ENCODE measurements around the gene CAND2. TPM values are rescaled to one million over a fixed set of nuclear protein-coding genes. Genes with fewer than 3 reads are reported as not detected.
"Not testable (repeated sequence)": the region's sequence is repeated elsewhere in the genome, so short reads cannot be mapped to it uniquely, and the experiment has no call there.

CAND2 gene
- total RNA-seq, 2 experiments from 2014 or later, result 2.1 to 2.2 TPM

DNA sequence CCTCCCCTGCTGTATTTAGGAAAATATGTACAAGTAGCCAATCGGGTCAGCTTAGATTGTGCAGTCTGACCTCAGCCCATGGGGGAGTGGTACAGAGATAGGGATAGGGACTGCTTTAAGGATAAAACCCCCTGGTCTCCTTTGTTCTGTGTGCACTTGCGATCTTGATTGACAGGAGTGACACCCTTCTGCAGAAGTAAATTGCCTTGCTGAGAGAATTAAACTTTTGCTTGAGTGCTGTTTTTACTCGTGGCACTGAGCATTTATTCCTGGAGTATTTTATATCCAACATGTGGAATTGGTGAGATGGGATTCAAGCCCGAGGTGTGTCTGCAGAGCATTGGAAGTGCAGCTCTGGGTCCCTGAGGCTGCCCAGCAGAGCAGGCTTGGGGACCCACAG lies 68.8 kb downstream of the CAND2 start:
- intact Hi-C loops (cut with DNase I, micrococcal nuclease), result no loop called here
- Mint-ChIP-seq H3K4me3 (no peak overlapping the region), H3K9me3 (ENCODE audit: low read depth) (peaks cover 4% of the 10 kb centered on the region), H3K27ac (no peak overlapping the region), H3K36me3 (ENCODE audit: low read depth) (no peaks in the 10 kb centered on the region), H3K4me1 (peaks cover 9% of the 10 kb centered on the region), H3K27me3 (peaks cover 8% of the 10 kb centered on the region)
- ChIA-PET CTCF (interaction anchor here (1.0 kb wide), 1 partner anchor 37 kb away, joined by 3 read pairs; no protein-coding TSS in a partner anchor), POLR2A (no interaction called here)
- ATAC-seq, result no peak
- DNase-seq, result no peak

DNA sequence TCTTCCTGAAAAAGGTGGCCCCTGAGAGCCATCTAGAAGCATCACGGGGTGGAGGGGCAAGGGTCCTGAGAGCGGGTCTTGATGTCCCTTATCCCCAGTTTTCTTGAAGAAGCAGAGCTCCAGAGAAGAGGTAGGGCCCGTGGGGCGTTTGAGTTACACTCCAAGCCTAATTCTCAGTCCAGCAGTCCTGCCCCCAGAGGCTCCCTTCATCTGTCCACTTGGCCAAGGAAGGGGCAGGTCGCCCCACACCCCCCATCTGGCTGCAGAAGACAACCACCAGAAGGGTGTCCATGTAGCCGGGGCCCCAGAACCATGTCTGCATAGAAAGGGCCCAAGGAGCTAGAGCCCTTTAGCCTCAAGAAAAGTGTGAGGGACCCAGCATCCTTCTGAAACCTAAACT lies 70.4 kb downstream of the CAND2 start:
- ATAC-seq, result no peak
- Mint-ChIP-seq H3K4me3 (no peak overlapping the region), H3K9me3 (ENCODE audit: low read depth) (peaks cover 4% of the 10 kb centered on the region), H3K27ac (no peak overlapping the region), H3K4me1 (peaks cover 9% of the 10 kb centered on the region), H3K27me3 (peaks cover 8% of the 10 kb centered on the region), H3K36me3 (ENCODE audit: low read depth) (no peaks in the 10 kb centered on the region)
- intact Hi-C loops (cut with DNase I, micrococcal nuclease), result no loop called here
- DNase-seq, result no peak
- POLR2A ChIA-PET, result no interaction called here
- CTCF ChIA-PET, result interaction anchor here (0.6 to 1.5 kb wide), 2 partner anchors 11 to 25 kb away, joined by 3 read pairs; no protein-coding TSS in a partner anchor

DNA sequence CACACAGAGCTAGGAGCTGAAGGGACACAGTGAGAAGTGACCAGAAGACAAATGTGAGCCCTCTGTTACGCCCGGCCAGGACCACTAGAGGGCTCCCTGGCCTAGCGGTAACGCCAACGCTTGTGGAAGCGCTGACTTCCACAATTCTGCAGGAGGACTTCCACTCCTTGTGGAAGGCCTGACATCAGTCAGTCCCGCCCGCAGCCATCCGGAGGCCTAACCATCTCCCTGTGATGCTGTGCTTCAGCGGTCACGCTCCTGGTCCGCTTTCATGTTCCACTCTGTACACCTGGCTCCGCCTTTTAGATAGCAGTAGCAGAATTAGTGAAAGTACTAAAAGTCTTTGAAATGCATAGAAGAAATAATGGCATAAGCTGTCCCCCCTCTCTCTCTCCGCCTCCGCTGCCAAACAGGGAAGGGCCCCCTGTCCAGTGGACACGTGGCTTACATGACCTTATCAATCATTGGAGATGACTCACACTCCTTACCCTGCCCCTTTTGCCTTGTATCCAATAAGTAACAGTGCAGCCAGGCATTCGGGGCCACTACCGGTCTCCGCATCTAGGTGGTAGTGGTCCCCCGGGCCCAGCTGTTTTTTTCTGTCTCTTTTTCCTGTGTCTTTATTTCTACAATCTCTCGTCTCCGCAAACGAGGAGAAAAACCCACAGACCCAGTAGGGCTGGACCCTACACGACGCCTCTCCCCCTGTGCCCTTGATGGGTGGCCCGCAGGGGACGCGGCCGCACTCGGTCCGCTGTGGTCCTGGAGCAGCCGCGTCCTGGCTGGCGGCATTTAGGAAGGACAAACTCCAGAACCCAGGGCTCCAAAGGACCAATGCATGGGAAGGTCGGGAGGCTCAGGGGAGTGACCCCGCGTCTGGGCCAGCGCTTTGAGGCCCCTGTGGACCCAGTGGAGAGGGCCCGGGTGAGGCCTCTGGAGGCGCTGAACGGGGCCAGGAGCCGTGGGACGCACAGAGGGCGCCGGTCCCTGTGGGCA lies 71.9 kb downstream of the CAND2 start:
- ChIA-PET POLR2A (interaction anchor here (0.6 kb wide), 1 partner anchor 56 kb away, joined by 3 read pairs; no protein-coding TSS in a partner anchor), CTCF (interaction anchor here (0.8 to 1.8 kb wide), 11 partner anchors 9 to 733 kb away, joined by 3 to 9 read pairs (median 4); partner anchors contain the start of gene RPL32)
- peaks cover 4% of the 10 kb centered on the region for H3K9me3 Mint-ChIP-seq (ENCODE audit: low read depth)
- ATAC-seq (peak; percentile 88), DNase-seq (peak; percentile 79)
- H3K36me3 Mint-ChIP-seq (ENCODE audit: low read depth), result no peaks in the 10 kb centered on the region
- H3K27me3 Mint-ChIP-seq, result peaks cover 8% of the 10 kb centered on the region
- H3K4me3 Mint-ChIP-seq, result peak overlapping the region; percentile 72
- intact Hi-C loops (cut with DNase I, micrococcal nuclease), result loop anchor here (1.0 to 2.0 kb wide), 6 partner anchors 24 to 126 kb away; partner anchors contain the start of gene RPL32 (in 1 of the 2)
- peaks cover 9% of the 10 kb centered on the region for H3K4me1 Mint-ChIP-seq
- peak overlapping the region; percentile 71 for H3K27ac Mint-ChIP-seq

DNA sequence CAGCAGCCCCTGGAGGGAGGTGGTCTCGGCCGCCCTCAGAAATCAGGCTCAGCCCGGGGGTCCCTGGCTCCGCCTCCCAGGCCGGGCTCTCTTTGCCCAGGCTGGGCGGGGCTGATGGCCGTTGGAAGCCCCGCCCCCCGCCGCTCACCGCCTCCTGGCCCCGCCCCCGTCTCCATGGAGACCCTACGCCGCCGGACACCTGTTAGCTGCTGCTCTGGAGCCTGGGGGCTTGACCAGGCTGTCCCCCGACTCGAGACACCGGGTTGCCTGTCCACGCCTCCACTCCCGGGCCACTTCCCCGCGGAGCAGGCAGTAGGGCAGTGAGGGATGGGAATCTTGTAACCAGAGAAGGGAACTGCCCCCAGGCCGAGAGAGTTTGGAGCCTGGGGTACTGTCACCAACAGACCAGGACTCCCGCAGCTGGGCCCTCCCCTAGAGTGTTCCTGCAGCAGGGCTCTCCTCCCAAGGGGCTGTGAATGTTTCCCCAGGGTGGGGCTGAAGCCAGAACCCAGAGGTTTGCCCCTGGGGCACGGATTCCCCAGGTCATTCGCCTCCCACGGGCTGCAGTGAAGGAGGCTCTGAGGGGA lies 72.6 kb downstream of the CAND2 start:
- H3K4me1 Mint-ChIP-seq, result peaks cover 9% of the 10 kb centered on the region
- no peaks in the 10 kb centered on the region for H3K36me3 Mint-ChIP-seq (ENCODE audit: low read depth)
- ATAC-seq (peak; percentile 50), DNase-seq (peak; percentile 68)
- H3K27me3 Mint-ChIP-seq, result peaks cover 8% of the 10 kb centered on the region
- CTCF ChIA-PET, result interaction anchor here (0.7 to 1.8 kb wide), 3 partner anchors 9 to 22 kb away, joined by 3 to 9 read pairs (median 5); no protein-coding TSS in a partner anchor
- H3K4me3 Mint-ChIP-seq, result no peak overlapping the region
- peaks cover 4% of the 10 kb centered on the region for H3K9me3 Mint-ChIP-seq (ENCODE audit: low read depth)
- POLR2A ChIA-PET, result no interaction called here
- intact Hi-C loops (cut with DNase I, micrococcal nuclease), result loop anchor here in 1 of 2 experiments (2.0 kb wide), 1 partner anchor 126 kb away; no protein-coding TSS in a partner anchor
- no peak overlapping the region for H3K27ac Mint-ChIP-seq

DNA sequence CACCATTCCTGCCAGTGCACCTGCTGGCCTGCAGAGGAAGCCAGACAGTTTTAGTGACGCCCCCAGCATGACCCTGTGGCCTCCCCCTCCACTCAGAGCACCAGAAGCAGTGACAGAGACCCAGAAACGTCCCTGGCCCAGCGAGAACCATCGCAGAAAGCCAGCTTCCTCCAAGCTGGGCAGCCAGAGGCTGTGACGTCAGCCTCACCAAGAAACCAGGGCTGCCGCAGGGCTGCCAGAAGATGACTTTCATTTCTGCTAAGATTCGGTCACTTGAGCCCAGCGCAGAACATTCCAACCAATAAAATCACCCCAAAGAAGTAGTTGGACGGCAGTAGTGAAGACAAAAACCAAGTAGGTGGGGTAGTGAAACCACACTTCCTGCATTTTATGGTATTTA lies 74.5 kb downstream of the CAND2 start:
- no peak overlapping the region for H3K27ac Mint-ChIP-seq
- peaks cover 17% of the 10 kb centered on the region for H3K27me3 Mint-ChIP-seq
- intact Hi-C loops (cut with DNase I, micrococcal nuclease), result no loop called here
- POLR2A ChIA-PET, result no interaction called here
- ATAC-seq, result no peak
- H3K4me1 Mint-ChIP-seq, result peaks cover 9% of the 10 kb centered on the region
- no peaks in the 10 kb centered on the region for H3K9me3 Mint-ChIP-seq (ENCODE audit: low read depth)
- H3K4me3 Mint-ChIP-seq, result no peak overlapping the region
- H3K36me3 Mint-ChIP-seq (ENCODE audit: low read depth), result no peaks in the 10 kb centered on the region
- CTCF ChIA-PET, result interaction anchor here (0.7 to 1.3 kb wide), 3 partner anchors 29 to 63 kb away, joined by 3 to 5 read pairs (median 3); partner anchors contain the start of gene RPL32
- no peak for DNase-seq

DNA sequence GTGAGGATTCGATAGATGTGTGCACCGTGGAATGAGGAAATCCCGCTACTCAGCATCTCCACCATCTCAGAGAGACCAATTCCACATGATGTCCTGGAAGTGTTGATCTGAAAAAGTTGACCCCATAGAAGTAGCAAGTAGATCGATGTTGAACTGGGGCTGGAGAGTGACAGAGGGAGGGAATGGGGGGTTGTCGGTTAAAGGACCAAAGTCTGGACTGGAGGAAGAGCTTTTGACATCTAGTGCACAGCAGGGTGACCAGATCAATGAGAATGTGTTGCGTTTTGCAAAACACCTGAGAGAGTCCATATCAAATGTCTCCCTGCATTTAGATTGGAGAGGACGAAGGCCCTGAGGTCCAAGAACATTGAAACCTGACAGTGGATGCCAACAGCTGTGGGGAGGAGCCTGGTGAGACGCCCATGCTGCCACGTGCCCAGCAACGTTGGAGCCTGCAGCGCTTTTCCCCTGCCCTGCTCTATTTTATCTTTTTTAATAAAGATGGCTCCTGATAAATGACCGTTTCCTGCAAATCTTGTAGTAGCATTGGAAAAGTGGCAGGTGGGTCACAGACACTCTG lies 75.0 kb downstream of the CAND2 start:
- no peak overlapping the region for H3K4me3 Mint-ChIP-seq
- no peaks in the 10 kb centered on the region for H3K36me3 Mint-ChIP-seq (ENCODE audit: low read depth)
- DNase-seq (no peak), ATAC-seq (no peak)
- peaks cover 17% of the 10 kb centered on the region for H3K27me3 Mint-ChIP-seq
- no peak overlapping the region for H3K27ac Mint-ChIP-seq
- H3K9me3 Mint-ChIP-seq (ENCODE audit: low read depth), result no peaks in the 10 kb centered on the region
- ChIA-PET POLR2A (no interaction called here), CTCF (no interaction called here)
- intact Hi-C loops (cut with DNase I, micrococcal nuclease), result no loop called here
- peaks cover 9% of the 10 kb centered on the region for H3K4me1 Mint-ChIP-seq

DNA sequence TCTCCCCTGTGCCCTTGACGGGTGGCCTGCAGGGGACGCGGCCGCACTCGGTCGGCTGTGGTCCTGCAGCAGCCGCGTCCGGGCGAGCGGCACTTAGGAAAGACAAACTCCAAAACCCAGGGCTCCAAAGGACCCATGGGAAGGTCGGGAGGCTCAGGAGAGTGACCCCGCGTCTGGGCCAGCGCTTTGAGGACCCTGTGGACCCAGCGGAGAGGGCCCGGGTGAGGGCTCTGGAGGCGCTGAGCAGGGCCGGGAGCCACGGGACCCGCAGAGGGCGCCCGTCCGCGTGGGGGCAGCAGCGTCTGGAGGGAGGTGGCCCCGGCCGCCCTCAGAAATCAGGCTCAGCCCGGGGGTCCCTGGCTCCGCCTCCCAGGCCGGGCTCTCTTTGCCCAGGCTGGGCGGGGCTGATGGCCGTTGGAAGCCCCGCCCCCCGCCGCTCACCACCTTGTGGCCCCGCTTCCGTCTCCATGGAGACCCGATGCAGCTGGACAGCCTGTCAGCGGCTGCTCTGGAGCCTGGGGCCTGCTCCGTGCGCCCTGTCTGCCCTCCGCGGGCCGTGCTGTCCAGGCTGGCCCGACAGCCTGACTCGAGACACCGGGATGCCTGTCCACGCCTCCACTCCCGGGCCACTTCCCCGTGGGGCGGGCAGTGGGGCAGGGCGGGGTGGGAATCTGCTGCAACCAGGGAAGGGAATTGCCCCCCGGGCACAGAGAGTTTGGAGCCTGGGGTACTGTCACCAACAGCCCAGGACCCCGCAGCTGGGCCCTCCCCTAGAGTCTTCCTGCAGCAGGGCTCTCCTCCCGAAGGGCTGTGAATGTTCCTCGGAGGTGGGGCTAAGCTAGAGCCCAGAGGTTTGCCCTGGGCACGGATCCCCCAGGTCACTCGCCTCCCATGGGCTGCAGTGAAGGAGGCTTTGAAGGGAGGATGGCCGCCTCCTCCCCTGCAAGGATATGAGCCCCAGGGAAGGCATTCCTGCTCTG lies 79.7 kb downstream of the CAND2 start:
- DNase-seq (peak; percentile 41), ATAC-seq (peak; percentile 68)
- H3K36me3 Mint-ChIP-seq (ENCODE audit: low read depth), result no peaks in the 10 kb centered on the region
- H3K9me3 Mint-ChIP-seq (ENCODE audit: low read depth), result no peaks in the 10 kb centered on the region
- CTCF ChIA-PET, result interaction anchor here (2.0 kb wide), 1 partner anchor 11 kb away, joined by 9 read pairs; no protein-coding TSS in a partner anchor
- intact Hi-C loops (cut with DNase I, micrococcal nuclease), result no loop called here
- H3K27me3 Mint-ChIP-seq, result peaks cover 9% of the 10 kb centered on the region
- H3K27ac Mint-ChIP-seq, result no peak overlapping the region
- H3K4me3 Mint-ChIP-seq, result no peak overlapping the region
- POLR2A ChIA-PET, result no interaction called here
- H3K4me1 Mint-ChIP-seq, result no peaks in the 10 kb centered on the region

DNA sequence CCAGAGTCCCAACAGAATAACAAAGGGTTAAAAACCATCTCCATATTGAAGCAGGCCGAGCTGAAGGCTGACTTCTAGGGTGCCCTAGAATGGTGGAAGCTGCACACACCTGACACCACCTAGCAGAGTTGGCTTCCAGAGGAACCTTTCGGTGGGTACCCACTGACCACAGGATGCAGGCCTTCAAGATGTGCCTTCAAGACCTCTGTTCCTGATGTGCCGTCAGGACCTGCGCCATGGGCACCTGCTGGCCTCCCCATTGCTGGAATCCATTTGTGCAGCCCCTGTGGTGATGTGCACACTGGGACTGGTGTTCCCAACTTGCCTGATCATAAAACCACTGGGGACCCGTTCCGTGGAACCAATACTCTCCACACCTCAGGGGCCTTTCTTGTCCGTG lies 80.6 kb downstream of the CAND2 start:
- ChIA-PET POLR2A (no interaction called here), CTCF (interaction anchor here (0.6 to 2.0 kb wide), 3 partner anchors 9 to 10 kb away, joined by 3 to 9 read pairs (median 3); no protein-coding TSS in a partner anchor)

DNA sequence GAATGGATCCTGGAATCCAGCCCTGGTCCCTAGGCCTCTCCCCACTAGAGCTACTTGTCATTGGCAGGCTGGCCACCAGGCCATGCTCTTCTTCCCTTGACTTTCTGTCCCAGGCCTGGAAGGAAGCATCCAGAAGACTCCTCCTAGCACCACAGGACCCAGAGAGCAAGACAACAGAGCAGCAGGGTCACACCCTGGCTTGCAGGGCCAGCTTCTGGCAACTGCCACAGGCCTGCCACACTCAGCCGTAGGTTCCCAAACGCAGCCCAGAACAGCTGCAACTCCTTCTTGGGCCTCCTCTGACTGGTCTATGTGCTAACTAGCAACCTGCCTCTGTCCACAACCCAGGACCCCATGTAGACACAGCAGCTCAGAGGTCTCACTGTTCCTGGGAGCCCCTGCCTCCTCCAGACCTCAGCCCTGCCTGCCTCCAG lies 81.7 kb downstream of the CAND2 start:
- H3K4me1 Mint-ChIP-seq, result no peaks in the 10 kb centered on the region
- no peak overlapping the region for H3K27ac Mint-ChIP-seq
- ChIA-PET POLR2A (interaction anchor here (0.7 kb wide), 2 partner anchors 69 to 533 kb away, joined by 3 read pairs; no protein-coding TSS in a partner anchor), CTCF (interaction anchor here (1.2 to 3.3 kb wide), 3 partner anchors 9 to 13 kb away, joined by 3 to 16 read pairs (median 9); no protein-coding TSS in a partner anchor)
- DNase-seq (no peak), ATAC-seq (no peak)
- intact Hi-C loops (cut with DNase I, micrococcal nuclease), result no loop called here
- H3K36me3 Mint-ChIP-seq (ENCODE audit: low read depth), result no peaks in the 10 kb centered on the region
- no peaks in the 10 kb centered on the region for H3K9me3 Mint-ChIP-seq (ENCODE audit: low read depth)
- H3K4me3 Mint-ChIP-seq, result no peak overlapping the region
- peaks cover 9% of the 10 kb centered on the region for H3K27me3 Mint-ChIP-seq

More for the DNA sequence above, 80.6 kb downstream of the CAND2 start:
- H3K4me1 Mint-ChIP-seq, result no peaks in the 10 kb centered on the region
- H3K9me3 Mint-ChIP-seq (ENCODE audit: low read depth), result no peaks in the 10 kb centered on the region
- ATAC-seq (no peak), DNase-seq (no peak)
- intact Hi-C loops (cut with DNase I, micrococcal nuclease), result no loop called here
- no peaks in the 10 kb centered on the region for H3K36me3 Mint-ChIP-seq (ENCODE audit: low read depth)
- no peak overlapping the region for H3K27ac Mint-ChIP-seq
- no peak overlapping the region for H3K4me3 Mint-ChIP-seq
- H3K27me3 Mint-ChIP-seq, result peaks cover 9% of the 10 kb centered on the region

DNA sequence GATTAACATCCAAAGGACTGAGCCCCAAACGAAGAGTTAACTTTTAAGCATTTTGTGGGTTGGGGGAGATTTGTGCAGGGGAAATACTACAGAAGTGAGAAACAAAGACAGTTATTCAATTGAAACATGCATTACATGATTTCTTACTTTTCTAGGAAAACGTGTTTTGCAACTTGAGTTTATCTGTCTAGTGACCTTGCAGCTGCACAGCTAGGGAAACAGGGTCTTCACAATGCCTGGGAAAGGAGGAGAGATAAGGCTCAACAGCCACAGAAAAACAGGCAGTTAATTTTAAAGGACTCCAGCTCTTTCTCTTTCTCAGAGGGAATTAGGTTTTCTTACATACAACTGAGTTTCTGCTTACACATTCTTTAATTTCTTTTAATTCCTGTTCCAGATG lies 82.3 kb downstream of the CAND2 start:
- POLR2A ChIA-PET; H3K36me3 Mint-ChIP-seq (ENCODE audit: low read depth): not testable (repeated sequence)
- CTCF ChIA-PET, result interaction anchor here (2.0 to 3.3 kb wide), 2 partner anchors 8 to 13 kb away, joined by 9 to 16 read pairs; no protein-coding TSS in a partner anchor

More for the DNA sequence above, 82.3 kb downstream of the CAND2 start:
- intact Hi-C loops (cut with DNase I, micrococcal nuclease); ATAC-seq; H3K9me3 Mint-ChIP-seq (ENCODE audit: low read depth); H3K4me1 Mint-ChIP-seq; H3K4me3 Mint-ChIP-seq; H3K27me3 Mint-ChIP-seq; DNase-seq; H3K27ac Mint-ChIP-seq: not testable (repeated sequence)
